Measurements from ENCODE around the gene ZSWIM3. TPM values are rescaled to one million over a fixed set of nuclear protein-coding genes. Genes with fewer than 3 reads are reported as not detected.

The ZSWIM3 gene
- total and polyA plus RNA-seq, 2 of the 13 experiments (the other 11 are each of a cell fraction or from before 2014, with no cell fraction given) = 5.2 to 5.8 TPM

DNA sequence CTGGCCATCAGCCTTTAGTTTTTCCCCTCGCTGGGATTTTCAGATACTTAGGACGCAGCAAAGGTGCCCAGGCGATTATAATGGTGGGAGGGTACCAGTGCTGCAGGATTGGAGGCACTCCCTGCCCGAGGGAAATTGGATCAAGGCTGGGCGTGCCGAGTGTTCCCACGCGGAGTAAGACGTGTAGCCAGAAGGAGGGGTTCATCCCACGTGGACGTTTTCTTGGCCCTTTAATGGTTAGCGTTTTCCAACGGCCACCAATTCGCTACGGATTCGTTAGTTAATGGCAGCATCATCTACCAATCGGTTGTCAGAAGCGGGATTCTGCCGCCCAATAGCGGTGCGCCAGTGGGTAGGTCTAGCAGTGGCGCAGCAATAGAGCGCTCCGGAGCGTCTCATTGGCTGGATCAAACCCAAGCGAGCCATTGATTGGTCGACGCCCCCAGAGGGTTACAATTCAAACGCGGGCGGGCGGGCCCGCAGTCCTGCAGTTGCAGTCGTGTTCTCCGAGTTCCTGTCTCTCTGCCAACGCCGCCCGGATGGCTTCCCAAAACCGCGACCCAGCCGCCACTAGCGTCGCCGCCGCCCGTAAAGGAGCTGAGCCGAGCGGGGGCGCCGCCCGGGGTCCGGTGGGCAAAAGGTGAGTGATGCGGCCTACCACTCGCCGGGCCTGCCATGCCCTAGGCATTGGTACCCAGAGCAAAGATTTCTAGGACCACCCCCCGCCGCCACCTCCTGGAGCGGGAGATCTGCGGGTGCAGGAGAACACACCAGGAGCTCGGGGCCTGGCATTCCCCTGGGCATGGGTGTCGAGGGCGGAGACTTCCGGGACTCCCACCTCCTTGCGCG, 45.0 kb upstream of the ZSWIM3 start, which contains the start of gene UBE2C (continued):
- TF ChIP-seq NAIF1 (CRISPR knock-in tag; IDR thresholded peaks at IDR 0.05; ENCODE audit: borderline replicate concordance) (no peak), ZKSCAN1 (IDR thresholded peaks at IDR 0.05; ENCODE audit: low read length) (no peak), ZNF503 (CRISPR knock-in tag; IDR thresholded peaks at IDR 0.05) (no peak), ZNF274 (CRISPR knock-in tag; IDR thresholded peaks at IDR 0.05) (peak; percentile 78; the same call in 1 of the 2 replicates), ZNF292 (CRISPR knock-in tag; IDR thresholded peaks at IDR 0.05; ENCODE audit: borderline replicate concordance, low read depth) (no peak), BRD4 (CRISPR knock-in tag; IDR thresholded peaks at IDR 0.05) (peak; percentile 64; the same call in 1 of the 2 replicates), ZNF256 (CRISPR knock-in tag; conservative IDR thresholded peaks at IDR 0.05) (peak; percentile 86)
- TF ChIP-seq, protein P1, sequence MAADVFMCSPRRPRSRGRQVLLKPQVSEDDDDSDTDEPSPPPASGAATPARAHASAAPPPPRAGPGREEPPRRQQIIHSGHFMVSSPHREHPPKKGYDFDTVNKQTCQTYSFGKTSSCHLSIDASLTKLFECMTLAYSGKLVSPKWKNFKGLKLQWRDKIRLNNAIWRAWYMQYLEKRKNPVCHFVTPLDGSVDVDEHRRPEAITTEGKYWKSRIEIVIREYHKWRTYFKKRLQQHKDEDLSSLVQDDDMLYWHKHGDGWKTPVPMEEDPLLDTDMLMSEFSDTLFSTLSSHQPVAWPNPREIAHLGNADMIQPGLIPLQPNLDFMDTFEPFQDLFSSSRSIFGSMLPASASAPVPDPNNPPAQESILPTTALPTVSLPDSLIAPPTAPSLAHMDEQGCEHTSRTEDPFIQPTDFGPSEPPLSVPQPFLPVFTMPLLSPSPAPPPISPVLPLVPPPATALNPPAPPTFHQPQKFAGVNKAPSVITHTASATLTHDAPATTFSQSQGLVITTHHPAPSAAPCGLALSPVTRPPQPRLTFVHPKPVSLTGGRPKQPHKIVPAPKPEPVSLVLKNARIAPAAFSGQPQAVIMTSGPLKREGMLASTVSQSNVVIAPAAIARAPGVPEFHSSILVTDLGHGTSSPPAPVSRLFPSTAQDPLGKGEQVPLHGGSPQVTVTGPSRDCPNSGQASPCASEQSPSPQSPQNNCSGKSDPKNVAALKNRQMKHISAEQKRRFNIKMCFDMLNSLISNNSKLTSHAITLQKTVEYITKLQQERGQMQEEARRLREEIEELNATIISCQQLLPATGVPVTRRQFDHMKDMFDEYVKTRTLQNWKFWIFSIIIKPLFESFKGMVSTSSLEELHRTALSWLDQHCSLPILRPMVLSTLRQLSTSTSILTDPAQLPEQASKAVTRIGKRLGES (CRISPR knock-in tag; IDR thresholded peaks at IDR 0.05; ENCODE audit: borderline replicate concordance) = no peak
- TF ChIP-seq, protein P2, sequence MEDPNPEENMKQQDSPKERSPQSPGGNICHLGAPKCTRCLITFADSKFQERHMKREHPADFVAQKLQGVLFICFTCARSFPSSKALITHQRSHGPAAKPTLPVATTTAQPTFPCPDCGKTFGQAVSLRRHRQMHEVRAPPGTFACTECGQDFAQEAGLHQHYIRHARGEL (CRISPR knock-in tag; IDR thresholded peaks at IDR 0.05) = no peak
- TF ChIP-seq, protein P3, sequence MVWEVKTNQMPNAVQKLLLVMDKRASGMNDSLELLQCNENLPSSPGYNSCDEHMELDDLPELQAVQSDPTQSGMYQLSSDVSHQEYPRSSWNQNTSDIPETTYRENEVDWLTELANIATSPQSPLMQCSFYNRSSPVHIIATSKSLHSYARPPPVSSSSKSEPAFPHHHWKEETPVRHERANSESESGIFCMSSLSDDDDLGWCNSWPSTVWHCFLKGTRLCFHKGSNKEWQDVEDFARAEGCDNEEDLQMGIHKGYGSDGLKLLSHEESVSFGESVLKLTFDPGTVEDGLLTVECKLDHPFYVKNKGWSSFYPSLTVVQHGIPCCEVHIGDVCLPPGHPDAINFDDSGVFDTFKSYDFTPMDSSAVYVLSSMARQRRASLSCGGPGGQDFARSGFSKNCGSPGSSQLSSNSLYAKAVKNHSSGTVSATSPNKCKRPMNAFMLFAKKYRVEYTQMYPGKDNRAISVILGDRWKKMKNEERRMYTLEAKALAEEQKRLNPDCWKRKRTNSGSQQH (CRISPR knock-in tag; IDR thresholded peaks at IDR 0.05; ENCODE audit: low read depth) = peak; percentile 90; the same call in 1 of the 2 replicates
- TF ChIP-seq, protein P4, sequence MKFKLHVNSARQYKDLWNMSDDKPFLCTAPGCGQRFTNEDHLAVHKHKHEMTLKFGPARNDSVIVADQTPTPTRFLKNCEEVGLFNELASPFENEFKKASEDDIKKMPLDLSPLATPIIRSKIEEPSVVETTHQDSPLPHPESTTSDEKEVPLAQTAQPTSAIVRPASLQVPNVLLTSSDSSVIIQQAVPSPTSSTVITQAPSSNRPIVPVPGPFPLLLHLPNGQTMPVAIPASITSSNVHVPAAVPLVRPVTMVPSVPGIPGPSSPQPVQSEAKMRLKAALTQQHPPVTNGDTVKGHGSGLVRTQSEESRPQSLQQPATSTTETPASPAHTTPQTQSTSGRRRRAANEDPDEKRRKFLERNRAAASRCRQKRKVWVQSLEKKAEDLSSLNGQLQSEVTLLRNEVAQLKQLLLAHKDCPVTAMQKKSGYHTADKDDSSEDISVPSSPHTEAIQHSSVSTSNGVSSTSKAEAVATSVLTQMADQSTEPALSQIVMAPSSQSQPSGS (CRISPR knock-in tag; IDR thresholded peaks at IDR 0.05) = no peak

Data from HepG2 (cell line).